Measurements from ENCODE around the gene CBX6.

Gene CBX6

DNA sequence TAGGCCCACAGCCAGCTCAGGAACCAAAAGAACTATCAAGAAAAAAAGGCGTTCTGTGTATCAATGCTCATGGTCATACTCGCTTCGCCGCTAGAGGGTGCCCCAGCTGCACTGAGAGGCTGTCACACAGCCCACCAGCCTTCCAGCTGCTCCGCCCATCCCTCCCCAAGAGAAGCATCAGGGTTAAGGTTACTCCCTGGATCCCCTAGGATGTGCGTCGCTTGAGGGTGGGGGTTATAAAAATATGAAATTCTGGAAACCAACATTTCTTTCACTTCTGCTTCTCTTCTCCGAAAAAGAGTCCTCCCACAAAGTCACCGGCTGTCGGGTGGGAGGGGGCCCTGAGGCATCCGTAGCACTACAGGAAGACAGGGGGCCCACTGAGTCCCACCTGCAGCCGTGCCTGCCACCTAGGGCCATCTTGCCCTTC is 1.7 kb downstream of the CBX6 start:
- H3K36me3 ChIP-seq = peaks cover 36 to 46% (median 43%) of the 10 kb centered on the region in 11 experiments
- H3K27me3 ChIP-seq = peaks cover 0 to 12% (median 4%) of the 10 kb centered on the region in 11 experiments; a peak in 7 of 22 replicates
- peaks cover 40 to 58% (median 49%) of the 10 kb centered on the region in 11 experiments for H4K20me1 ChIP-seq
- peak overlapping the region in 10 of 11 experiments; percentile 76 to 91 (median 84); a peak in 19 of 22 replicates for H3K27ac ChIP-seq
- no peaks in the 10 kb centered on the region for H3K9me3 ChIP-seq (replicated peaks in 1 of 11)
- peak overlapping the region; percentile 91 to 99 (median 97) for H3K4me2 ChIP-seq
- TF ChIP-seq Cebpa-rat (IDR thresholded peaks at IDR 0.05) = no peak
- H3K9ac ChIP-seq = peak overlapping the region; percentile 80 to 94 (median 89)
- H3K4me3 ChIP-seq = peak overlapping the region; percentile 76 to 88 (median 82)
- peaks cover 46 to 64% (median 56%) of the 10 kb centered on the region in 10 experiments for H3K4me1 ChIP-seq

DNA sequence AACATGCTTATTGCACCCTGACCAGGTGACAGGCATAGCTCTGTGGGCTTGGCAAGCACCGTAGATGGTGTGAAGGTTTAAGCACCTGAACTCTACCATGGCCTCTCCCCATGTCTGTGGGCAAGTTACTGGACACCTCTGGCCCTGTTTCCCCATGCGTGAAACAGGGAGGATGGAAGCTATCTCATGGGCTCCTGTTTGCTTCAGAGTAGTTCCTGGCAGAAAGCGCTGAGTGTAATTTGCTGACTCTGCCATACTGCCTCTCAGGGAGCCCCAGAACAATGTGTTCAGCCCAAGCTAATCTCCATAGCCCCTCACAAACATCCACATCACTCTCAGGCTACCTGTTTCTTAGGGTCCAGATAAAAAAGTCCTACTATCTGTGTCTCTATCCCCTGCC is 2.4 kb downstream of the CBX6 start:
- Histone ChIP-seq H3K4me3 (peak overlapping the region in 9 of 10 experiments; percentile 29 to 88 (median 79); a peak in 16 of 20 replicates), H3K4me2 (peak overlapping the region; percentile 91 to 99 (median 97)), H3K4me1 (peaks cover 49 to 71% (median 62%) of the 10 kb centered on the region in 10 experiments), H3K9ac (peak overlapping the region; percentile 36 to 94 (median 89)), H3K27me3 (peaks cover 0 to 12% (median 4%) of the 10 kb centered on the region in 11 experiments; a peak in 7 of 22 replicates), H3K36me3 (peaks cover 43 to 52% (median 50%) of the 10 kb centered on the region in 11 experiments), H4K20me1 (peaks cover 47 to 65% (median 56%) of the 10 kb centered on the region in 11 experiments), H3K9me3 (replicated peaks in 1 of 11) (no peaks in the 10 kb centered on the region), H3K27ac (peak overlapping the region in 10 of 11 experiments; percentile 11 to 91 (median 50); a peak in 16 of 22 replicates)
- no peak for TF ChIP-seq Cebpa-rat (IDR thresholded peaks at IDR 0.05)

DNA sequence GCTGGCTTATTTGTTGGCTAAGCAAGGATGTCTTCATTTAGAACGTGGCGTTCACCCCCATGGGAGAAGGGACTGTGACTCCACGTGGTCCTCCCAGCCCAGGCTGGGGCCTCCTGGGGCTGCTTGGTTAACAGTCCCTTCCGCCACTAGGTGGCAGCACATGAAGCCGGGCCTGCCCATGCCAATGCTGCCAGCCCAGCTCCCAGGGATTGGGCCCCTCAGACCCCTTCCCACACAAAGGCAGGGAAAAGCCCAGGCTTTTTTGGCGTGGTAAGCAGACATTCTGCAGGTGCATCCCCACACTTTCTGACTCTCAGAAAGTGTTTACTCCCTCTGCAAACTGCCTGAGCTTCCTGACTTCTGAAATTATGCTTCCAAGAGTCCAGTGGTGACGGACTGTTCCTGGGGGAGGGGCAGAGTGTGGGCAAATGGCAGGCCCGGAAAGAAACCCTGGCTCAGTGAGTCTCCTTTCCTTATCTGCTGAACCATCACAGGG is 3.1 kb downstream of the CBX6 start:
- Histone ChIP-seq H3K4me1 (peaks cover 56 to 73% (median 65%) of the 10 kb centered on the region in 10 experiments), H3K27ac (peak overlapping the region in 8 of 11 experiments; percentile 10 to 70 (median 36); a peak in 10 of 22 replicates), H3K27me3 (peaks cover 0 to 12% (median 4%) of the 10 kb centered on the region in 11 experiments; a peak in 7 of 22 replicates), H3K9ac (peak overlapping the region; percentile 30 to 94 (median 86); a peak in 16 of 22 replicates), H4K20me1 (peaks cover 54 to 72% (median 63%) of the 10 kb centered on the region in 11 experiments), H3K9me3 (replicated peaks in 1 of 11) (no peaks in the 10 kb centered on the region), H3K4me3 (peak overlapping the region in 2 of 10 experiments; percentile 76 to 88; a peak in 4 of 20 replicates), H3K4me2 (peak overlapping the region; percentile 91 to 99 (median 97)), H3K36me3 (peaks cover 48 to 60% (median 56%) of the 10 kb centered on the region in 11 experiments)
- TF ChIP-seq Cebpa-rat (IDR thresholded peaks at IDR 0.05) = no peak

DNA sequence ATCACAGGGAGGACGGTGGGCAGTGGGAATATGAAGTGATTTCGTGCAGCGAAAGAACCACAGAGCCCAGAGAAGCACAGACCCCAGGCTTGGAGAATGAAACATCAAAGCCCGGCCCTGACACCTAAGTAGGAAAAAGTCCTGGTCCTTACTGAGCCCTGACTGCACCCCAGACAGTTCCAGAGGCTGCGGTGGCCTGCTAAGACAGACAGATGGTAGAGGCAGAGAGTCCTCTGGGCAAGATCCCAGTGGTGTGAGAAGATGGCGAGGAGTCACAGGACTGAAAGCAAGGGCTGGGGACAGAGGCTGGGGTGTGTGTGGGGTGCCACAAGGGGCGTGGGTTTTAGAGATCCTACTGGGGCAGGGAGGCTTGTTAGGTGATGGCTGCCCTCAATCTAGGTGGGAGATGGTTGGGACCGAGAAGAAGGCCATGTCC is 3.7 kb downstream of the CBX6 start:
- H3K27ac ChIP-seq = peak overlapping the region in 8 of 11 experiments; percentile 10 to 70 (median 36); a peak in 12 of 22 replicates
- peak overlapping the region in 10 of 11 experiments; percentile 27 to 89 (median 52); a peak in 20 of 22 replicates for H3K9ac ChIP-seq
- H3K4me3 ChIP-seq = no peak overlapping the region; a peak in 1 of 20 replicates

DNA sequence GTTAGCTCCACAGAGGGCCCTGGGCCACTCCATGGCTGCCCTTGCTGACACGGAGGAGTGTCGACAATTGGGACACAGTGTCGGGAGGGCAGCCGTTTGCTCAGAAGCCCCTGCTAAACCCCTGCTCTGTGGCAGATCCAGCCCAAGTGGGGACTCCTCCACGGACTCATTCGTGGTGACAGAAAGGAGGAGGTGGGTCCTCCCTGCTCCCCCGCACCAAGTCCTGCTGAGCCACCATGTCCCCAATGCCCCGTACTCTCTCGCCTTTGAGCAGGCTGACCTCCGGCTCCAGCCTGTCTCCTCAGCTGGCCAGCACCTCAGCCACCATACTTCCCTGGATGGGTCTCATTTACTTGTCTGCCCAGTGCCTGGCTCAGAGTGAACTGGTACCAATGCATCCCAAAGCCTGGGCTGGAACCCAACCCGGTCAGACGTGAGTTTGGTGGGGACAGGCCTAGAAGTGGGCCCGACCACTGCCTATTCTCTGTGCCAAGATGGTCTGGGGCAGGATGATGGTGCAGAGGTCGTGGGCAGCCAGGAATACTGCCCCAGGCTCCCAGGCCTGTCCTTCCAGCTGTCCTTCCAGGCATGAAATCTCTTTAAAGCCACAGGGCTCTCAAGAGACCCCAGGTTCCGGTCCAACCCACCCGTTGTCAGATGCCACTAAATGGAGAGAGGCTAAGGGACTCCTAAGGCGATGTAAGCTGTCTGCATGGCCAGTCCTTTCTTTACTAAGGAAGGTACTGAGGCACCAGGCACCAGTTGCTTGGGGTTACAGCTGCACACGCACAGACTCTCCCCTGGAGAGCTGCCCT is 4.3 kb downstream of the CBX6 start:
- Histone ChIP-seq H3K27me3 (peaks cover 0 to 1% (median 0%) of the 10 kb centered on the region in 11 experiments; a peak in 5 of 22 replicates), H3K4me3 (no peak overlapping the region), H3K36me3 (peaks cover 48 to 71% (median 59%) of the 10 kb centered on the region in 11 experiments), H3K9me3 (replicated peaks in 1 of 11) (no peaks in the 10 kb centered on the region), H3K9ac (peak overlapping the region in 10 of 11 experiments; percentile 27 to 89 (median 52); a peak in 19 of 22 replicates), H4K20me1 (peaks cover 67 to 85% (median 76%) of the 10 kb centered on the region in 11 experiments), H3K27ac (peak overlapping the region in 8 of 11 experiments; percentile 2 to 70 (median 36); a peak in 11 of 22 replicates), H3K4me2 (peak overlapping the region; percentile 91 to 99 (median 97)), H3K4me1 (peaks cover 61 to 74% (median 69%) of the 10 kb centered on the region in 10 experiments)
- TF ChIP-seq Cebpa-rat (IDR thresholded peaks at IDR 0.05) = no peak

More for the DNA sequence above, 3.7 kb downstream of the CBX6 start:
- Histone ChIP-seq H3K27me3 (peaks cover 0 to 7% (median 1%) of the 10 kb centered on the region in 11 experiments; a peak in 7 of 22 replicates), H3K4me2 (peak overlapping the region; percentile 91 to 99 (median 97)), H4K20me1 (peaks cover 61 to 79% (median 69%) of the 10 kb centered on the region in 11 experiments), H3K4me1 (peaks cover 61 to 74% (median 67%) of the 10 kb centered on the region in 10 experiments), H3K9me3 (replicated peaks in 1 of 11) (no peaks in the 10 kb centered on the region), H3K36me3 (peaks cover 48 to 66% (median 59%) of the 10 kb centered on the region in 11 experiments)
- TF ChIP-seq Cebpa-rat (IDR thresholded peaks at IDR 0.05) = no peak

DNA sequence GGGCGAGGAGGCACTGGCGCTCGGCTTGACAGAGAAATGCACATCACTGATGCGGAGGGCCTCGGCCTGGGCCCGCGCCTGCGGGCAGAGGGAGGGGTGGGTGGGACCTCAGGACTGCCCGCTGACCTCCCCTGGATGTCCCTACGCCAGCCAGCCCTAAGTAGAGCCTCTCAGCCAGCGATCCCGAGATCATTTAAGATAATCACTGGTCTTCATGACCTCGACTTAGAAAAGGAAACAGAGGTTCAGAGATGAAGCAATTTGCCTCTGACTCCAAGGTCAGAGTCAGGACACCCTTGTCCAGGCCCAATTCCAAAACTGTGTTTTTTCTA is 4.9 kb downstream of the CBX6 start:
- Histone ChIP-seq H3K9ac (peak overlapping the region in 7 of 11 experiments; percentile 27 to 89 (median 57); a peak in 8 of 22 replicates), H3K9me3 (replicated peaks in 1 of 11) (no peaks in the 10 kb centered on the region), H3K4me3 (no peak overlapping the region), H4K20me1 (peaks cover 73 to 91% (median 82%) of the 10 kb centered on the region in 11 experiments), H3K27me3 (no peaks in the 10 kb centered on the region), H3K36me3 (peaks cover 48 to 71% (median 59%) of the 10 kb centered on the region in 11 experiments), H3K4me2 (peak overlapping the region in 1 of 11 experiments; percentile 98; a peak in 1 of 22 replicates), H3K27ac (peak overlapping the region in 2 of 11 experiments; percentile 26 to 63; a peak in 3 of 22 replicates), H3K4me1 (peaks cover 65 to 79% (median 74%) of the 10 kb centered on the region in 10 experiments)
- TF ChIP-seq Cebpa-rat (IDR thresholded peaks at IDR 0.05) = no peak

DNA sequence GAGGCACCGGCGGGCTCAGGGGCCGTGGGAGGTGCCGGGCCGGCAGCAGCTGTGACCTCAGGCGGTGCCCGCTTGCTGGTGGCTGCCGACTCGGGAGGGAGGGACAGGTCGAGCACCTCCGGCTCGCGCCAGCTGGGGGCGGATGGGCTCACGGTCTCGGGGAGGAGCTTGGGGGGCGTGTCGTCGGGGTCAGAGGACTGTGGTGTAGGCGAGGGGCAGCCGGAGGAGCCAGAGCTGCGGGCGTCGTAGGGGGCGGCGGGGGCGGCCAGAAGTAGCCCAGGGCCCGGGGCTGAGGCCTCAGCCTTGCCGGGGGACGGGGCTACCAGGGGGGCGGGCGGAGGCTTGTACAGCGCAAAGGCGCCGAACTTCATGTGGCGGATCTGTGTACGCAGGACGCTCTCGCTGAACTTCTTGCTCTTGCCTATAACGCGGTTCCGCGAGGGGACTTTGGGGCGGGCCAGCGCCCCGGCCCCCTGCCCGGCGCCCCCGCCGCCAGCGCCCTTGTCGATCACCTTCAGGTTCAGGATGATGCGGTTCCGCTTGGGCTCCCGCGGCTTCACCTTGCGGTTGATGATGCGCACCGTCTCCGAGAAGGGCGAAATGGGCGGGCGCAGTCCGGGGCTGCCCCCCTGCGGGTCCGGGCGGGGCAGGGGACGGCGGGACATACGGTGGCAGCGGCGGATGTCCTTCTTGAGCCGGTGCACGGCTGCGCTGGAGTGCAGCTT is 5.5 kb downstream of the CBX6 start:
- Histone ChIP-seq H3K27ac (no peak overlapping the region), H3K36me3 (peaks cover 48 to 71% (median 59%) of the 10 kb centered on the region in 11 experiments), H3K9ac (no peak overlapping the region), H3K4me1 (peaks cover 70 to 83% (median 79%) of the 10 kb centered on the region in 10 experiments), H3K27me3 (no peaks in the 10 kb centered on the region), H4K20me1 (peaks cover 78 to 96% (median 87%) of the 10 kb centered on the region in 11 experiments), H3K9me3 (replicated peaks in 1 of 11) (no peaks in the 10 kb centered on the region), H3K4me2 (peak overlapping the region in 1 of 11 experiments; percentile 42; a peak in 2 of 22 replicates), H3K4me3 (no peak overlapping the region)
- no peak for TF ChIP-seq Cebpa-rat (IDR thresholded peaks at IDR 0.05)

DNA sequence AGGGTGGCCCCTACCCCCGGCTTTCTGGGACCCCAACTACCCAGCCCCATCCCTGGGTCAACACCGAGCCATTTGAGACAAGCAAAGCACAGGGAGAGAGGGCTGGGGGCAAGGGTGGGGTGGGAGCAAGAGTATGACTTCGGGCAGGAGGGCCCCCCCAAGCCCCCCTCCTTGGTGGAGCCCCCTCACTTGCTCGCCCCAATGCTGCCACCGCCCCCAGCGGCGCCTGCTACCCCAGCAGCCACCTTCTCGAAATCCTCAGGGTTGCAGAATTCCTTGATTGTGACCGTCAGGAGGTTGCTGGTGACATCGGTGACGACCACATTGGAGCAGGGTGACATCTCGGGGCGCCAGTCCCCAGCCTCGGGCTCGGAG is 6.0 kb downstream of the CBX6 start:
- no peak overlapping the region for H3K27ac ChIP-seq
- H4K20me1 ChIP-seq = peaks cover 83 to 98% (median 92%) of the 10 kb centered on the region in 11 experiments
- no peaks in the 10 kb centered on the region for H3K27me3 ChIP-seq
- H3K4me3 ChIP-seq = no peak overlapping the region
- H3K9ac ChIP-seq = peak overlapping the region in 3 of 11 experiments; percentile 23 to 36 (median 26); a peak in 4 of 22 replicates
- H3K9me3 ChIP-seq (replicated peaks in 1 of 11) = no peaks in the 10 kb centered on the region
- H3K4me1 ChIP-seq = peaks cover 75 to 87% (median 83%) of the 10 kb centered on the region in 10 experiments
- no peak for TF ChIP-seq Cebpa-rat (IDR thresholded peaks at IDR 0.05)
- peak overlapping the region in 2 of 11 experiments; percentile 40 to 42; a peak in 3 of 22 replicates for H3K4me2 ChIP-seq
- H3K36me3 ChIP-seq = peaks cover 48 to 71% (median 60%) of the 10 kb centered on the region in 11 experiments

Data from BLaER1 treated with 17β-estradiol and CSF1 and Interleukin-3, amounts not matched to agents 10 nM and 100 nM (cell line).